ENCODE results near the gene TPM3.
"Not testable (repeated sequence)": the region's sequence is repeated elsewhere in the genome, so short reads cannot be mapped to it uniquely, and the experiment has no call there.

The TPM3 gene

GRCh38 chr1:154166207-154166606 lies 25.7 kb downstream of the TPM3 start:
- no peak for DNase-seq

- DNase-seq, result no peak
These were observed 32.3 kb downstream of the TPM3 start for GRCh38 chr1:154159554-154159953.

- DNase-seq, result no peak
These were observed 33.4 kb downstream of the TPM3 start for GRCh38 chr1:154158307-154159125.

GRCh38 chr1:154157520-154158306 lies 34.2 kb downstream of the TPM3 start:
- DNase-seq, result no peak

- DNase-seq, result peak; percentile 54
These were observed 36.6 kb downstream of the TPM3 start for GRCh38 chr1:154155251-154155650.

GRCh38 chr1:154154534-154155191 lies 37.2 kb downstream of the TPM3 start, which contains the start of gene NUP210L:
Gene NUP210L (minus strand): TSS chr1:154155073.
- peak; percentile 76 for DNase-seq

GRCh38 chr1:154154053-154154452 lies 37.8 kb downstream of the TPM3 start:
- no peak for DNase-seq

GRCh38 chr1:154151311-154151710 lies 40.6 kb downstream of the TPM3 start:
- DNase-seq, result no peak

- no peak for DNase-seq
These were observed 43.1 kb downstream of the TPM3 start for GRCh38 chr1:154148807-154149206.

- DNase-seq, result not testable (repeated sequence)
These were observed 44.4 kb downstream of the TPM3 start for GRCh38 chr1:154147505-154147904.

- no peak for DNase-seq
These were observed 45.9 kb downstream of the TPM3 start for GRCh38 chr1:154145986-154146385.

- no peak for DNase-seq
These were observed 49.5 kb downstream of the TPM3 start for GRCh38 chr1:154142358-154142757.

GRCh38 chr1:154141240-154141639 lies 50.7 kb downstream of the TPM3 start:
- peak; percentile 28 for DNase-seq

- no peak for DNase-seq
These were observed 54.0 kb downstream of the TPM3 start for GRCh38 chr1:154137888-154138287.

GRCh38 chr1:154133256-154133655 lies 58.6 kb downstream of the TPM3 start:
- DNase-seq, result no peak

GRCh38 chr1:154129391-154129970 lies 62.4 kb downstream of the TPM3 start:
- DNase-seq, result no peak

GRCh38 chr1:154123205-154123604 lies 68.7 kb downstream of the TPM3 start:
- not testable (repeated sequence) for DNase-seq

GRCh38 chr1:154117642-154118041 lies 74.3 kb downstream of the TPM3 start:
- no peak for DNase-seq

- no peak for DNase-seq
These were observed 76.7 kb downstream of the TPM3 start for GRCh38 chr1:154115180-154115579.

Data from fibroblast of skin of back (primary cell).